ENCODE results near the gene TTC16.

The TTC16 gene, protein sequence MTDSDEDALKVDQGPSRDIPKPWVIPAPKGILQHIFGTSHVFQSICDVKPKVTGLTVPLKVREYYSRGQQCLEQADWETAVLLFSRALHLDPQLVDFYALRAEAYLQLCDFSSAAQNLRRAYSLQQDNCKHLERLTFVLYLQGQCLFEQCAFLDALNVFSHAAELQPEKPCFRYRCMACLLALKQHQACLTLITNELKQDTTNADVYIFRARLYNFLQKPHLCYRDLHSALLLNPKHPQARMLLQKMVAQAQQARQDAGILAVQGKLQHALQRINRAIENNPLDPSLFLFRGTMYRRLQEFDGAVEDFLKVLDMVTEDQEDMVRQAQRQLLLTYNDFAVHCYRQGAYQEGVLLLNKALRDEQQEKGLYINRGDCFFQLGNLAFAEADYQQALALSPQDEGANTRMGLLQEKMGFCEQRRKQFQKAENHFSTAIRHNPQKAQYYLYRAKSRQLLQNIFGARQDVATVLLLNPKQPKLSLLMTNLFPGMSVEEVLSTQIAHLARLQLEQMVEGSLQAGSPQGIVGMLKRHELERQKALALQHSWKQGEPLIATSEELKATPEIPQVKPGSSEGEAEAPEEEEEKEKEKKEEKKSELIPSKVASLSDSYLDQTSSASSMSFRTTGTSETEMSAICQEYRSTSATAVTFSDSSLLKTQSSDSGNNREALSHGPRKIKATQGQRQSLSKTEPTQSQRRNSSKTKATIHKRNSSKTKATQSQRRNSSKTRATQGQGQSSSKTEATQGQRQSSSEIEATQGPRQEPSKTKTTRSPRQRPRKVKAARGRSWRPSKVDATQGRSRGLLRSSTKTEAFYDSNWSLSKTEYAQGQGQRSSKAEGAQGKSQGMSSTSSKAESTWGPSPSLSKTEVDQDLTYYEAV

DNA sequence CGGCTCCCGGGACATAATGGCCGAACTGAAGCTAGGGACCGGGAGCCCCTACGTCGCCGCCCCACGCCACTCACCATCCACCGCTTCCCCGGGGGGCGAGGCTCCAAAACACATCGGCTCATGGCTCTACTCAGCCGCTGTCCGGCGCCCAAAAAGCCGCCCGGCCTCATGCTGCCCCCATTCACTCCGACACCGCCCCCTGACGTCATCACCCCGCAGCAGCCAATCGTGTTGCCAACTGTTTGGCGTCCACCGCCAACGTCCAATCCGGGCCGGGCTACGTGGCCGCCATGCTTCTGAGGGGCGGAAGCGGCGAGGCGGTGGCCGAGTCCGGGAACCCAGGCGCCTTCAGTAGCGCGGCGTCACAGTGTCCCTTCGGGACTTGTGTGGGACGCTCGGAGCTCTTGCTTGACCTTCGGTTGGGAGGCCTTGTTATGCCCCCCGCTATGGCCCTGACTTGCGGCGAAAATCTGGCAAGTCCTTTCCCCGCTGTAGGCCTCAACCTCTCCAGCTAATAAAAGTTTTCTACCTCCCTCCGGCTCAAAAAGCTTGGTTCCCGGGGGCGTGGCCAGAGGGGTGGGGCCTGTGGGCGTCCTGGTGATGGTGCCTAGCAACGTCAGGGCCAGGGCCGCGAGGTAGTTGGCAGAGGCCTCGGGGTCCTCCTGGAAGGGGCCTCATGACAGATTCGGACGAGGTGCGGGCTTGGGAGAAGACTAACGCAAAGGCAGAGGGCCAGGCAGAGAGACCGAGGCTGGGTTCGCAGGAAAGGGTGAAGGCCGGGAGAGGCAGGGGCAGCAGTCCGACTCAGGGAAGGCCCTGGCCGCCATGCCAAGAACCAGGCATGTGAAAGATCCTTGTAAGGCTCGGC is at the start of gene TTC16, which contains the start of gene PTRH1:
Gene TTC16, plus strand, starts transcription at position 610 of the 868 bp plus-strand sequence. Its CDS starts 67 bp downstream, at position 677.
Gene PTRH1, minus strand, starts transcription at position 194 of the 868 bp plus-strand sequence. Its CDS starts 24 bp downstream, at position 170.
- DNase-seq, result peak; percentile 95

DNA sequence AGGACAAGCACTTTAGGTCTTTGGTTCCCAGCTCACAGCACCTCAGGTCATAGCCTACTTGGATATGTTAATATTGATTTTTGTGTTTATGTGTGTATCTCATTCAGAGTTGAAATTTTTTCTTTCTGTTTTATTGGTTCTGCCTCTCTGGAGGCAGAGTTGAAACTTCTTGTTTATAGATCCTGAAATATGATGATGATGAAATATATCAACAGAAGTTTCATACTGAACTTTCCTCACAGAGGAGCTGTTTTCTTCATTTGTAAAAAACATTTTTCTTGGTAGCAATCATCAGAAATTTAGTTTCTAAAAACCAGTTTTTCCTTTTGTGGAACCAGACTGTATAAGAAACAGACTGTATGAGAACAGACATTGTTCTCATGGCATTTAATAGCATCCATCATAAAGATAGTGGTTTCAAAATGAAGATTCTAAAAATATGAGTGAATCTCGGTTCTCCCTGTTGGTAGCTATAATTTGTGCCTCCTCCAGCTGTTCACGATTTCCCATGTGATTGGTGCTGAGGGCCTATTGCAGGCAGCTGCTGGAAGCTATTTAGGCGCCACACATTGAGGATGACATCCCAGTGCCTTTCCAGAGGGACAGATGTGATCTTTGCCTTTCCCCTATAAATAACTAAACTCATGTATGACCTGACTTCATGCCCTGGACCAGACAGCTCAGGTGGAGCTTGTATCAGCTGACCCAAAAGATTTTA is 48.6 kb upstream of the TTC16 start:
- DNase-seq, result no peak

DNA sequence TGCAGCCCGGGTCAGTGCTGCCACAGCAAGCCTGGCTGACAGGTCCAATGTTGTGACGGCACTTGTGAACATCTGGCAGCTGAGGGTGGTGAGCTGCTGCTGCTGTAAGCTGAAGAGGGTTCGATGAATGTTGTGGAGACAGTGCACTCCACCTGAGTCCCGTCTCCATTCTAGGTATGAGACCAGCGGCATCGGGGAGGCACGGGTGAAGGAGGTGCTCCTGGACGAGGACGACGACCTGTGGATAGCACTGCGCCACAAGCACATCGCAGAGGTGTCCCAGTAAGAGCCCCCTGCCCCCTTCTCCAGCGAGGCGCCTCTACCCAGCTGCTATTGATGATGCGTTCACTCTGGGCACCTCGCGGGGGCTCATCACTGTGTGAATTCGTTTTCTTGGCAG is 48.0 kb upstream of the TTC16 start:
- no peak for DNase-seq

DNA sequence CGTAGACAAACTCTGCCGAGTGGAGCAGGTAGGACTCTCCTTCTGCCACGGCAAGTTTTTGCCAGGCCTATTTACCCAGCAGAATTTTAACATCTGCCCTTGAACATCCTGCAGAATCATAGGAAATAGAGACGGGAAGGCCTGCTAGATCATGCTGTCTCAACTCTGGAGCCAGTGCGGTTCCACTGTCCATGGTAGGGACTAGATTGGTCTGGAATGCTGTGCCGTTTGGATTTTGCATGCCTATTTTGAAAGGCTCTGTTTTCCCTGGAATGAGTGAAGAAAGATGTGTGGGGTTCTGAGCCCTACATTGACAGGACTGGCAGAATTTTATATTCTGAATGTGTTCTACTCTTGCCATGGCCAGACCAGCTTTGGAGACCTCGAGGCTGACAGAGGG is 42.6 kb upstream of the TTC16 start:
- DNase-seq, result no peak

DNA sequence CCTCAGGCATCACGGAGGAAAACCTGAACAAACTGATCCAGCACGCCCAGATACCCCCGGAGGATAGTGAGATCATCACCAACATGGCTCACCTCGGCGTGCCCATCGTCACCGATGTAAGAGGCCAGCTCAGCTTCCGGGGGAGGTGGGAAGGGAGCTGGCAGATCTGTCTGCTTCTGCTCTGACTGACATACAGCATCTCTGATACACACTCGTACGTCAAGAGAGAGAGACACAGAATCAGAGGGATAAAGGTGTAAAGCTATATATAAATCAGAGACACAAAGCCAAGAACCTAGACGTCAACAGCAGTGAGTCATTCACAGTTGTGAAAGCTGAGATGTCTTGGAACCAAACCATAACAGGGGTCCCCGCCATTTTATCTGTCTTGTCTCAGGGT is 39.2 kb upstream of the TTC16 start:
- no peak for DNase-seq

DNA sequence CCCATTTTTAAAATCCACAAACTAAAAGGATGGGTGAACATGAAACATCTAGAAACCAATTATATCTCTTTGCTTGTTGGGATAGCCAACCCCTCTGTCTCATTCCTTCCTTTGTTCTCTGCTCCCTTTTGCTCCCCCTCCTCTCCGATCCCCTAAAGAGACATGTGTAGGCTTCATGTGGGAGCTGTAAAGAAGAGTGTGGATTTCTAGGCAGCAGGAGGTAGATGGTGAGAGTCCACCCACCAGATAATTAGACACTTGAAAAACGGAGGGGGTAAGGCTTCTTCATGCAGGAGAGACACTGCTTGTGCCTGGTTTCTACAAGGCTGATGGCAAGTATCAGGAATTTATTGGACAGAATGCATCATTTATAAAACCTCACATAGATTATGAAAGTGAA is 36.4 kb upstream of the TTC16 start:
- no peak for DNase-seq

DNA sequence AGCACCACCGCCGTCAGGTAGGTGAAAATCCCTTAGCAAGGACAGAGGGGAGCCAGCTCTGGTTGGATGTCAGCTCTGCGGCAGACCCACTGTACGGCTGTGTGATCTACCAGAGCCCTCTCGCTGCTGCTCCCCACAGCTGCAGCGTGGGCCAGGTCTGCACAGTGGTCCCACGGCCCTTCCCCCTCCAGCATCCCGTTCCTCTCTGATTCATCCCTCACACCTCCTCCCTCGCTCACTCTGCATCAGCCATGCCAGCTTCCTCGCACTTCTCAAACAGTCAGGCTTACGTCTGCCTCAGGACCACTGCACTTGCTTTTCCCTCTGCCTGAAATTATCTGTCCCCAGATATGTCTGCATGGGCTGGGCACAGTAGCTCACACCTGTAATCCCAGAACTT is 35.7 kb upstream of the TTC16 start:
- DNase-seq, result no peak

DNA sequence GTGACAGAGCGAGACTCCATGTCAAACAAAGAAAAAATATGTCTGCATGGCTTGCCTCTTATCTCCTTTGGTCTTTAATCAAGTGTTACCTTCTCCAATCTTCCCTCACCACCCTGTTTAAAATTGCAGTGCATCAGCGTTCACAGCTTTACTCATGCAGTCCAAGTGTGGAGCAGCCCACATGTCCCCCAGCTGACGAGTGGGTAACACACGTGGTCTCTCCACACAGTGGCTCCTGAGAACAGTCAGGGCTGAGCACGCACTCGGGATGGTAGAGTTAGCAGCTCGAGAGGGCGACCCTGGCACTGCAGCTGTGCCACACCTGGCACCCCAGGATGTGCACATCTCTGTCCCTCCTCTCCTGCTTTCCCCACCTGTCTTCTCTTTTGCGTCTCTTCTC is 35.0 kb upstream of the TTC16 start:
- DNase-seq, result no peak

DNA sequence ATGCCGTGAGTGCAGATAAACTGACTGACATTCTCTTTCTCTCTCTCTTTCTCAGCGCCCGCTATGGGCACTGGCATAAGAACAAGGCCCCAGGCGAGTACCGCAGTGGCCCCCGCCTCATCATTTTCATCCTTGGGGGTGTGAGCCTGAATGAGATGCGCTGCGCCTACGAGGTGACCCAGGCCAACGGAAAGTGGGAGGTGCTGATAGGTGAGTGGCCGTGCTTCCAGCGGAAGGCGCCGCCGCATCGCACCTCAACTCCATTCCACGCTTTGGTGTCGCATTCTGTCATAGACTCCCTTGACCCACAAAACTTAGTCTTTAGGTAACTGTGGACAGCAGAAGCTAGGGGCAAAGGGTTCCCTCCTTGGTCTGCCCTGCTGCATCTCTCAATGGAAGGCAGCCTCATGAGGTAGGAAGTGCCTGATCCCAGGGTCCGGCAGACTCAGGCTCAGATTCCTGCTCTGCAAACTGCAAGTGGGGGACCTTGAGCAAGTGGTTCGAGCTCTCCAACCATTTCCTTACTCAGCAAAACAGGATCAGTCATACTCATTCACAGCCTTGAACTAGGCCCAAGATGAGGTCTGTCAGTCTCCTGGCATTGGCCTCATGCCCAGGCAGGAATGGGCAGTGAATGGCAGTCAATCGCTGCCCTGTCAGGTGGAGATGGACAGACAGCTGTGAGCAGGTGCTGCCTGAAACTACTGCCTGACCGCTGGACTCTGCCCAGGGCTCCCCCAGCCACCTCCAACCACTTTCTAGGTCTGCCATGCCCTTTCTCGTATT is 33.3 kb upstream of the TTC16 start:
- no peak for DNase-seq

DNA sequence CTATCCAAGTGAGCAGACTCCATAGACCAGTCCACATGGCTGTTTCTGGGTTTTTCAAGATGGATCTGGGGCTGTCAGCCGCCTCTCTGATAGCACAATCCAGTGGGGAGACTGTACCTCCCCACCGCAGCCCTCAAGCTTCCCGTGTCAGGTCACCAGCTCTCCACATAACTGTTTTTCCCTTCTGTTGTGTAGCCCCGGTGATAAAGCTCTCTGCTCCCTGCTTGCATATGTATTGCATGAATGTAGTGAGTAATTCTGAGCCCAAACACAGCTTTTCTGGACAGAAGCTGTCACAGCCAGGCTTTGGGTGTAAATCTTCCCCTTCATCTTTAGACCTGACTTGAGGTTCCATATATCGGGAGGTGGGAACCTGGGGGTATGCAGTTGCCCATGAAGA is 32.2 kb upstream of the TTC16 start:
- DNase-seq, result peak; percentile 62

DNA sequence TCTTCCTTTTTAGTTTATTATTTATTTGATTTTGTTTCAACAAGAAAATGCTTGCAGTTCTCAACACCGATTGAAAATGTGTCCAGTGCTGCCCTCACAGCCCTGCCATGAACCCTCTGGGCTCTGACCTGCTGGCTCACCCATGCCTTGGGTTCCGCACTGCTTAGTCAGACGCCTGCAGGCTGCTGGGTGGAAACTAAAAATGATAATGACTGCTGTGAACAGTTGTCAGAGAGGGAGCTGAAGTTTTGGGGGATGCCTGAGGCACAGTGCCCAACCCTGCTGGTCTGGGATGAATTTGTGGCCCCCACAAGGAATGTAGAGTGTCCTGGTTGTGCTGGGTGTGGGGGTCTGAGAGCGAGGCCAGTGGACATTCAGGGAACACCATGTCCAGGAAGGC is 31.3 kb upstream of the TTC16 start:
- DNase-seq, result peak; percentile 51

DNA sequence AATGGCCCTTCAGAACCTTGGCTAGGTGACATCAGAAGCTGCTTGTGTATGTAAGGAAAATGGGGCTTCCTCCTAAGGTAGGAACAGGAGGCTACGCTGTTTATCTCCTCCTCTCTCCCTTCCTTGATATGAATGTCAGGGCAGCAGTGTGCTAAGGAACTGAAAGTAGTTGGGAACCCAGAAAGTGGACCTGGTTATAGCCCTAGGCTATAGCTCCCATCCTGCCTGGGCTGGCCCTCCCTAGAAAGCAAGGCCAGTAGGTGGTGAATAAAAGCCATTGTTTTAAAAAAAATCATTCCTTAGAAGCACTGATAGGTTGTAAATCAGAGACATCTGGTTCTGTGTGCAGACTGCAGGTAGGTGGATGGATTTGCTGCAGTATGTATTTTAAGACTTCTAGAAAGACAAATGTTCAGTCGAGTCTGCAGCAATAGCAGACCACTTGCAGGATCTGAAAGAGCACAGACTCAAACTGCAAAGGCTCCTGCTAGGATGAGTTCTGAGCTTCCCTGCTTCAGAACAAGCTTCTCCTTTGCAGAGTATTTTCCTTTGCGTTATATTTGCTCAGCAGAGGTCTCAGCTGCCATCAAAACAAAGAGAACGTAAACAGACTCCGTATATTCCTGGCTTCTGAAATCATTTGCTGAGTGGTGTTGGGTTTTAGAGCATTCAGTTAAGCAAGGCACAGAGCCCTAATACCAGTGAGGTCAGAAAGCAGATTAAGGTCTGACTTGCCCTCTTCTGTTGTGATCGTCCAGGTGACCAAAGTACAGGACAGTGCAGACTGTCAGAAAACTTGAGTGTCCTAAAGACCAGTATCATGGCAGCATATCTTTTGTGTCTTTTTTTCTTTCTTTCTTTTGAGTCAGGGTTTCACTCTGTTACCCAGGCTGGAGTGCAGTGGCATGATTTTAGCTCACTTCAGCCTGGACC is 29.2 kb upstream of the TTC16 start:
- no peak for DNase-seq

DNA sequence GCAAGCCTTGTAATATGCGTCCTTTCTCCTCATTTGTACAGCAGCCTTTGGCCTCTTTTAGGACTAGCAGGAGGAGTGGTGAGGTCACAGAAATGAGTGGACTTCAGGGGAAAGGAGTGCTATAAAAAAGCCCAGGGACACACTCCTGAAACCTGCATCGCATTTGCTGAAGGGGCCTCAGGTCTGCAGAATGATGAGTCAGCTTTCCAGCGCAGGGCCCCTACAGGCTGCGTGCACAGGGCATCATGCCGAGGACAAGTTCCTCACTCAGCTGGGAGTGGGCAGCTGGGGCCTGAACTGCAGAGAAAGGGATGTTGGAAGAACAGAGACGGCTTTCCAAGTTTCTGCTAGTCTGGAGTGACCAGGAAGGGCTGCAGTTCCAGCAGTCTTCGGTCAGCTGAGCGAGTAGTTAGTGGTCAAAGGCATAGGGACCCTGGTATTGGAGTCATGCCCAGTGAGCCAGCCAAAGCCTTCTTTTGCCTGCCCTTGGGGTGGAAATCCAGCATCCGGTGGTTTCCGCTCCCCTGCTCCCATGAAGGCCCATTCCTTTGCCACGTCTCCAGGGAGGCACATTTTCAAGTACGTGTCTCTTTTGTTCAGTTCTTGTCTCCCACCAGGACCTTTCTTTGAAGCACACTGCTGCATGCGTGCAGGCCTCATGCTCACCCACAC is 26.4 kb upstream of the TTC16 start:
- no peak for DNase-seq

DNA sequence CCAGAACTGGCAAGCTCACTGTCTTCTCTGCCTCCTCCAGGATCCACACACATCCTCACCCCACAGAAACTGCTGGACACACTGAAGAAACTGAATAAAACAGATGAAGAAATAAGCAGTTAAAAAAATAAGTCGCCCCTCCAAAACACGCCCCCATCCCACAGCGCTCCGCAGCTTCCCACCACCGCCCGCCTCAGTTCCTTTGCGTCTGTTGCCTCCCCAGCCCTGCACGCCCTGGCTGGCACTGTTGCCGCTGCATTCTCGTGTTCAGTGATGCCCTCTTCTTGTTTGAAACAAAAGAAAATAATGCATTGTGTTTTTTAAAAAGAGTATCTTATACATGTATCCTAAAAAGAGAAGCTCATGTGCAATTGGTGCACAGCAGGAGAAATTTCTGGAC is 25.1 kb upstream of the TTC16 start:
- DNase-seq, result no peak

DNA sequence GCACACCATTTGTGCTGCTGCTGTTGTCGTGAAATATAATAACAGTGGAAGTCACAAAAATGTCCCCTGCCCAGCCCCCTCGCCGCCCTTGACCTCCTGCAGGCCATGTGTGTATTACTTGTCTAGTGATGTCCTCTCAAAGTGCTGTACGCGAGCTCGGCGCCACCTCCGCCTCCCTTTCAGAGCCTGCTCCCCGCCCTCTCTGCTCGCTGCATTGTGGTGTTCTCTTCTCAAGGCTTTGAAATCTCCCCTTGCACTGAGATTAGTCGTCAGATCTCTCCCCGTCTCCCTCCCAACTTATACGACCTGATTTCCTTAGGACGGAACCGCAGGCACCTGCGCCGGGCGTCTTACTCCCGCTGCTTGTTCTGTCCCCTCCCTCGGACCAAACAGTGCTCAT is 23.8 kb upstream of the TTC16 start:
- no peak for DNase-seq

DNA sequence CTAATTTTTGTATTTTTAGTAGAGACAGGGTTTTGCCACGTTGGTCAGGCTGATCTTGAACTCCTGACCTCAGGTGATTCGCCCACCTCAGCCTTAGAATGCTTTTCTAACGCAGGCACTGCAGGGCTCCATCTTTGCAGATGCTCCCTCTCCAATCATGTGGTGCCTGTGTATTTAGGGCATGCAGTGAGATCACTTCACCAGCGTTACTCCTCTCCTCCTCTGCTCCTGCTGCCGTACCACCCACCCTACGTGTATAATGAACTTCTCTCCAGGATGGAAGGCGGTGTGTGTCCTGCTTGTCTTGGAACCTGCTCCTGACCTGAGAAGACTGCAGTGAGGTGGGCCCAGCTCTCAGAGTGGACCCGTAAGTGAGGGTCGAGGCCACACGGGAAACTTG is 22.7 kb upstream of the TTC16 start:
- DNase-seq, result no peak

DNA sequence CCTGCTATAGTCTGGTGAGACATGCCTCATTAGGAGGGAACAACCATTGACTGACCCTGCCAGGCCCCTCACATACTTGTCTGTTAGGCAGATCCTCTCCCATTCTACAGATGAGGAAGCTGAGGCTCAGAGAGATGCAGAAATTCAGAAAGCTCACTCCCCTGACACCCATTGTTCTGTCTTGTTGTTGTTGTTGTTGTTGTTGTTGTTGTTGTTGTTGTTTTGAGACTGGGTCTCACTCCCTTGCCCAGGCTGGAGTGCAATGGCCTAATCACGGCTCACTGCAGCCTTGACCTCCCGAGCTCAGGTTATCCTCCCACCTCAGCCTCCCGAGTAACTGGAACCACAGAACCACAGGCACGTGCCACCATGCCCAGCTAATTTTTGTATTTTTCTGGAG is 22.2 kb upstream of the TTC16 start:
- DNase-seq, result no peak

DNA sequence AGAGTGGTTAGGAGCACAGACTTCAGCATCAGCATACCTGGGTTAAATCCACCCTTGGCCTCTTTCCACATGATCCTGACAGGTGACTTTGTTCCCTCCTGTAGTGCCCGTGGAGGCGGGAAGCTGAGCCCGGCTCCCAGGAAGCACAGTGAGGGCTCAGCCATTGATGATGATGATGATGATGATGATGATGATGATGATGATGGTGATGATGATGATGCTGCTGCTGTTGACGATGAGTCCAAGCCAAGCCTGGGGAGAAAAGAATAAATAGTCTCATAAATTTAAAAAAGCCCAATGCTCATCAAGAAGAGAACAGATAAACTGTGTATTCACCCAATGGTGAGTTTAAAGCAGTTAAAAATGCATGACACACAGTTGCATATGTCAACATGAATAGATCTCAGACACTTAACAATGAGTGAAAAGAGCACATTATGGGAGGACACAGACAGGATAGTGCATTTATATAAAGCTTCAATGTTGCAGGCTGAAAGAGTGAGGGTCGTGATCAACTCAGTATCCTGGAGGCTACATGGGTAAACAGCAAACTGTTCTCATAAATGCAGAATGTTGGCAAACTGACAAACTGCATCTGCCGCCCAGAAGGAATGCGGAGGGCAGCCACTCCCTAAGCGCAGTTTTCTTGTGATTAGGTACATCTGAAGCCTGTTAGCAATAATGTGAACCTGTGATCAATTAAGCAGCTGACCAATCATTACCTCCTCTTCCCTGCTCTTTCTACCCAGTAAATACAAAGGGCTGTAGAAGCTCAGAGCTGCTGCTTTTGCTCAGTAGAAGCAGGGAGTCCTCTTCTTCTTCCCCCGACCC is 20.8 kb upstream of the TTC16 start:
- peak; percentile 48 for DNase-seq

DNA sequence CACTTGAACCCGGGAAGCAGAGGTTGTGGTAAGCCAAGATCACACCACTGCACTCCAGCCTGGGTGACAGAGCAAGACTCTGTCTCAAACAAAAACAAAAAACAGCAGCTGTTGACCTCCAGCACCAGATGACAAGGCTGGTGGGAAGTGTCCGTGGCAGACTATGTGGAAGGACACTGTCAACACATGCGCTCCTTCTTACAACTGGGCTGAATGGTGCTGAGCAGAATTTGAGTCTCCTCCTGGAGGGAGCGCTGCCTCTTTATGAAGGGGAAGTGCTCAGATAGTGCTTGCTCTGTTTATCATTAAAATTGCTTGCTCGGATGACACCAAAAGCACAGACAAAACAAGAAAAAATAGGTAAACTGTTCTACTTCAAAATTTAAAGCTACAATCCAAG is 18.3 kb upstream of the TTC16 start:
- DNase-seq, result no peak

Measured in fibroblast of skin of right biceps (primary cell).